Esophagus (tissue), 2 donors: ENCODE results near the gene SESN3. TPM values are rescaled to one million over a fixed set of nuclear protein-coding genes. Genes with fewer than 3 reads are reported as not detected.

Experiments
- H3K27ac ChIP-seq, 2 donors: one replicate each; pipeline ENCODE4 v1.5.1; 2013; ENCODE audit warnings: low read depth in 2 of 2, mild to moderate bottlenecking in 2 of 2, inconsistent platforms in 1 of 2, low read length in 1 of 2, moderate library complexity in 1 of 2
- H3K27me3 ChIP-seq, 2 donors: one replicate each; pipeline ENCODE4 v1.6.1; 2013; ENCODE audit warnings: low read length in 2 of 2, control low read depth in 1 of 2, mild to moderate bottlenecking in 1 of 2; ENCODE audit not compliant: insufficient read depth in 2 of 2, control insufficient read depth in 1 of 2
- H3K36me3 ChIP-seq, 2 donors: one replicate each; pipeline ENCODE4 v1.6.1; 2013; ENCODE audit warnings: low read length in 1 of 2; ENCODE audit not compliant: control insufficient read depth in 2 of 2, insufficient read depth in 2 of 2
- H3K4me1 ChIP-seq, 2 donors: one replicate each; pipeline ENCODE4 v1.6.1; 2013; ENCODE audit warnings: low read length in 1 of 2; ENCODE audit not compliant: control insufficient read depth in 2 of 2, insufficient read depth in 2 of 2
- H3K4me3 ChIP-seq, 2 donors: one replicate each; pipeline ENCODE4 v1.5.1; 2013; ENCODE audit warnings: low read length in 2 of 2, mild to moderate bottlenecking in 2 of 2, low read depth in 1 of 2, moderate library complexity in 1 of 2
- H3K9me3 ChIP-seq, 2 donors: one replicate each; pipeline ENCODE4 v1.6.1; 2013; ENCODE audit warnings: mild to moderate bottlenecking in 2 of 2, low read depth in 1 of 2, low read length in 1 of 2, moderate library complexity in 1 of 2; ENCODE audit not compliant: control insufficient read depth in 2 of 2, insufficient read depth in 1 of 2
- WGBS, 2 donors: extraction: QIAGEN DNeasy Blood & Tissue Kit; methylation state at CpG; one replicate each; pipeline ENCODE4 v1.1.7; 2013; 5-methylcytosine and 5-hydroxymethylcytosine counted together
- polyA plus RNA-seq, 2 donors: library from polyadenylated mRNA; stranded (reverse); fragments of 200-250 nt; gene quantifications; one replicate each; pipeline ENCODE4 v1.2.3, GENCODE V29; 2013
- donor health status: healthy with polysubstance abuse.
- donor health status: Bipolar disorder and iron deficiency.

The SESN3 gene
- polyA plus RNA-seq, 2 donors: 3.7 TPM

- 73 to 90% methylated on average over 3 of the region's 3 CpGs for WGBS, 2 donors
- Histone ChIP-seq H3K4me3 (no peak overlapping the region), H3K27ac (no peak overlapping the region), H3K27me3 (no peaks in the 10 kb centered on the region), H3K36me3 (no peaks in the 10 kb centered on the region), H3K9me3 (no peaks in the 10 kb centered on the region), H3K4me1 (no peaks in the 10 kb centered on the region)
Observed at GRCh38 chr11:95192717-95193116, 38.3 kb downstream of the SESN3 start.

GRCh38 chr11:95187723-95188122 lies 43.3 kb downstream of the SESN3 start:
- Histone ChIP-seq H3K27ac (no peak overlapping the region), H3K9me3 (no peaks in the 10 kb centered on the region), H3K4me1 (no peaks in the 10 kb centered on the region), H3K36me3 (no peaks in the 10 kb centered on the region), H3K27me3 (no peaks in the 10 kb centered on the region), H3K4me3 (no peak overlapping the region)

GRCh38 chr11:95182397-95182796 lies 48.6 kb downstream of the SESN3 start:
- Histone ChIP-seq H3K4me1 (no peaks in the 10 kb centered on the region), H3K27ac (no peak overlapping the region), H3K27me3 (no peaks in the 10 kb centered on the region), H3K9me3 (no peaks in the 10 kb centered on the region), H3K36me3 (peaks cover 0 to 3% of the 10 kb centered on the region in 2 donors), H3K4me3 (no peak overlapping the region)
- 91 to 94% methylated on average over 2 of the region's 2 CpGs for WGBS, 2 donors

GRCh38 chr11:95175818-95176380 lies 55.1 kb downstream of the SESN3 start:
- Histone ChIP-seq H3K4me1 (no peaks in the 10 kb centered on the region), H3K9me3 (no peaks in the 10 kb centered on the region), H3K36me3 (peaks cover 0 to 3% of the 10 kb centered on the region in 2 donors), H3K27ac (no peak overlapping the region), H3K27me3 (no peaks in the 10 kb centered on the region), H3K4me3 (no peak overlapping the region)
- WGBS, 2 donors: 75 to 80% methylated on average over 4 of the region's 4 CpGs

- Histone ChIP-seq H3K4me1 (no peaks in the 10 kb centered on the region), H3K36me3 (no peaks in the 10 kb centered on the region), H3K27me3 (no peaks in the 10 kb centered on the region), H3K9me3 (no peaks in the 10 kb centered on the region), H3K27ac (no peak overlapping the region), H3K4me3 (no peak overlapping the region)
- WGBS, 2 donors: 94 to 96% methylated on average over 5 of the region's 5 CpGs
Observed at GRCh38 chr11:95170294-95170693, 60.7 kb downstream of the SESN3 start.

- H3K27me3 ChIP-seq: no peaks in the 10 kb centered on the region
- 91 to 93% methylated on average over 2 of the region's 2 CpGs for WGBS, 2 donors
- no peak overlapping the region for H3K4me3 ChIP-seq
- no peak overlapping the region for H3K27ac ChIP-seq
- H3K9me3 ChIP-seq: no peaks in the 10 kb centered on the region
- H3K36me3 ChIP-seq: no peaks in the 10 kb centered on the region
- no peaks in the 10 kb centered on the region for H3K4me1 ChIP-seq
Observed at GRCh38 chr11:95166781-95167180, 64.2 kb downstream of the SESN3 start.

GRCh38 chr11:95165638-95166037 lies 65.4 kb downstream of the SESN3 start:
- no peak overlapping the region for H3K4me3 ChIP-seq
- H3K9me3 ChIP-seq: no peaks in the 10 kb centered on the region
- H3K27ac ChIP-seq: no peak overlapping the region
- H3K4me1 ChIP-seq: no peaks in the 10 kb centered on the region
- H3K36me3 ChIP-seq: no peaks in the 10 kb centered on the region
- H3K27me3 ChIP-seq: no peaks in the 10 kb centered on the region

- H3K36me3 ChIP-seq: no peaks in the 10 kb centered on the region
- no peaks in the 10 kb centered on the region for H3K27me3 ChIP-seq
- no peak overlapping the region for H3K27ac ChIP-seq
- H3K4me1 ChIP-seq: no peaks in the 10 kb centered on the region
- WGBS, 2 donors: 58 to 59% methylated on average over 4 of the region's 4 CpGs
- H3K9me3 ChIP-seq: no peaks in the 10 kb centered on the region
- no peak overlapping the region for H3K4me3 ChIP-seq
Observed at GRCh38 chr11:95163106-95163505, 67.9 kb downstream of the SESN3 start.

- H3K4me1 ChIP-seq: no peaks in the 10 kb centered on the region
- no peaks in the 10 kb centered on the region for H3K36me3 ChIP-seq
- no peak overlapping the region for H3K27ac ChIP-seq
- no peak overlapping the region for H3K4me3 ChIP-seq
- 86 to 100% methylated on average over 1 of the region's 1 CpG for WGBS, 2 donors
- H3K9me3 ChIP-seq: no peaks in the 10 kb centered on the region
- no peaks in the 10 kb centered on the region for H3K27me3 ChIP-seq
Observed at GRCh38 chr11:95161248-95161647, 69.8 kb downstream of the SESN3 start.

GRCh38 chr11:95157824-95158223 lies 73.2 kb downstream of the SESN3 start:
- H3K27me3 ChIP-seq: no peaks in the 10 kb centered on the region
- H3K4me1 ChIP-seq: peaks cover 0 to 5% of the 10 kb centered on the region in 2 donors
- no peaks in the 10 kb centered on the region for H3K36me3 ChIP-seq
- WGBS, 2 donors: 82 to 90% methylated on average over 1 of the region's 1 CpG
- H3K4me3 ChIP-seq: no peak overlapping the region
- H3K9me3 ChIP-seq: no peaks in the 10 kb centered on the region
- H3K27ac ChIP-seq: no peak overlapping the region
